HUDEP-2 (cell line): Measurements from ENCODE around the gene PPM1A.

Experiments used
- DNase-seq, 76 experiments: peaks; one replicate each; lab custom pipeline; 2025; ENCODE audit not compliant: unreplicated experiment in 76 of 76; lab: John Stamatoyannopoulos, UW

The PPM1A gene

GRCh38 chr14:60257865-60258264 lies 8.8 kb downstream of the PPM1A start:
- DNase-seq = no peak

- DNase-seq = no peak
Measured at GRCh38 chr14:60265163-60265562, 16.1 kb downstream of the PPM1A start.

GRCh38 chr14:60266021-60266937 lies 17.3 kb downstream of the PPM1A start:
- DNase-seq = peak in 14 of 76 experiments; percentile 1 to 38 (median 18)

GRCh38 chr14:60272177-60272576 lies 23.2 kb downstream of the PPM1A start:
- no peak for DNase-seq

- no peak for DNase-seq
Measured at GRCh38 chr14:60273956-60274355, 24.9 kb downstream of the PPM1A start.

- DNase-seq = no peak
Measured at GRCh38 chr14:60274448-60274847, 25.4 kb downstream of the PPM1A start.

- no peak for DNase-seq
Measured at GRCh38 chr14:60275932-60276331, 26.9 kb downstream of the PPM1A start.

- DNase-seq = no peak
Measured at GRCh38 chr14:60276347-60276746, 27.3 kb downstream of the PPM1A start.

- no peak for DNase-seq
Measured at GRCh38 chr14:60277605-60278190, 28.7 kb downstream of the PPM1A start.

GRCh38 chr14:60278350-60278749 lies 29.3 kb downstream of the PPM1A start:
- DNase-seq = no peak

- no peak for DNase-seq
Measured at GRCh38 chr14:60287452-60287851, 38.4 kb downstream of the PPM1A start.

GRCh38 chr14:60288279-60288678 lies 39.3 kb downstream of the PPM1A start:
- no peak for DNase-seq

- DNase-seq = no peak
Measured at GRCh38 chr14:60294411-60295069, 45.5 kb downstream of the PPM1A start.

- peak in 1 of 76 experiments; percentile 18 for DNase-seq
Measured at GRCh38 chr14:60300019-60300418, 51.0 kb downstream of the PPM1A start.

- no peak for DNase-seq
Measured at GRCh38 chr14:60301685-60302084, 52.7 kb downstream of the PPM1A start.

GRCh38 chr14:60302663-60303062 lies 53.6 kb downstream of the PPM1A start:
- DNase-seq = no peak

- DNase-seq = no peak
Measured at GRCh38 chr14:60303745-60304144, 54.7 kb downstream of the PPM1A start.

GRCh38 chr14:60304509-60304908 lies 55.5 kb downstream of the PPM1A start:
- no peak for DNase-seq

- peak in 1 of 76 experiments; percentile 10 for DNase-seq
Measured at GRCh38 chr14:60309867-60310552, 61.0 kb downstream of the PPM1A start.

- peak in 41 of 76 experiments; percentile 4 to 82 (median 33) for DNase-seq
Measured at GRCh38 chr14:60311417-60311816, 62.4 kb downstream of the PPM1A start.

GRCh38 chr14:60313093-60313492 lies 64.1 kb downstream of the PPM1A start:
- DNase-seq = peak in 9 of 76 experiments; percentile 8 to 46 (median 29)
